ENCODE data around the gene PPFIA1.

GRCh38 chr11:70313945-70314344 is 43.5 kb downstream of the PPFIA1 start:
- no peak for TF ChIP-seq EZH2 (IDR thresholded peaks at IDR 0.05; ENCODE audit: low read depth)
- TF ChIP-seq, protein P1, sequence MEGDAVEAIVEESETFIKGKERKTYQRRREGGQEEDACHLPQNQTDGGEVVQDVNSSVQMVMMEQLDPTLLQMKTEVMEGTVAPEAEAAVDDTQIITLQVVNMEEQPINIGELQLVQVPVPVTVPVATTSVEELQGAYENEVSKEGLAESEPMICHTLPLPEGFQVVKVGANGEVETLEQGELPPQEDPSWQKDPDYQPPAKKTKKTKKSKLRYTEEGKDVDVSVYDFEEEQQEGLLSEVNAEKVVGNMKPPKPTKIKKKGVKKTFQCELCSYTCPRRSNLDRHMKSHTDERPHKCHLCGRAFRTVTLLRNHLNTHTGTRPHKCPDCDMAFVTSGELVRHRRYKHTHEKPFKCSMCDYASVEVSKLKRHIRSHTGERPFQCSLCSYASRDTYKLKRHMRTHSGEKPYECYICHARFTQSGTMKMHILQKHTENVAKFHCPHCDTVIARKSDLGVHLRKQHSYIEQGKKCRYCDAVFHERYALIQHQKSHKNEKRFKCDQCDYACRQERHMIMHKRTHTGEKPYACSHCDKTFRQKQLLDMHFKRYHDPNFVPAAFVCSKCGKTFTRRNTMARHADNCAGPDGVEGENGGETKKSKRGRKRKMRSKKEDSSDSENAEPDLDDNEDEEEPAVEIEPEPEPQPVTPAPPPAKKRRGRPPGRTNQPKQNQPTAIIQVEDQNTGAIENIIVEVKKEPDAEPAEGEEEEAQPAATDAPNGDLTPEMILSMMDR (conservative IDR thresholded peaks at IDR 0.05), result no peak
